LNCAP (cell line): ENCODE results near the gene NSUN2.

Source experiments
- CTCF ChIP-seq: fragments of 450-650 bp; IDR thresholded peaks from 2 replicates; pipeline ENCODE4 v1.5.1; 2017; ENCODE audit warnings: mild to moderate bottlenecking

NSUN2 gene

GRCh38 chr5:6656680-6657079, 23.8 kb upstream of the NSUN2 start:
- TF ChIP-seq CTCF: no peak

DNA sequence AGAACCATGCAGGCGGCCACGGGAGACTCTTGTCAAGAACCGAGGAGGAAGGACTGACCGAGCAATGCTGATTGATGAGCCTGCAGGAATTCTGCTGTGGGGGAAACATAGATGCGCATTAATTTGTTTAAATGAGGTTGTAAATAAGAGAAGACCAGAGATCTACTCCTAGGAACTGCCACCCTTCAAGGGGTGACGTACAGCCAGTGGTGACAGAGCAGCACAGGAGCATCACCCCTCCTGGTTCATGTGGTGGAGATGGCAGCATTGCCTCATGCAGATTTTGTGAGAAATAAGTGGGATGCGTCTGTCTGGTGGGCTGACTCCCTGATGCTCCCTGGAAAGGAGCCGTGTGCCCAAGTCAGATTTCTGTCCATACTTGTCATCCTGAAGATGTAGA, 22.6 kb upstream of the NSUN2 start:
- no peak for TF ChIP-seq CTCF

GRCh38 chr5:6652025-6652424, 19.2 kb upstream of the NSUN2 start:
- no peak for TF ChIP-seq CTCF

GRCh38 chr5:6649681-6650080, 16.8 kb upstream of the NSUN2 start:
- no peak for TF ChIP-seq CTCF

- no peak for TF ChIP-seq CTCF
Observed at GRCh38 chr5:6649186-6649585, 16.3 kb upstream of the NSUN2 start.

GRCh38 chr5:6644794-6645241, 12.0 kb upstream of the NSUN2 start:
- no peak for TF ChIP-seq CTCF

- no peak for TF ChIP-seq CTCF
Observed at GRCh38 chr5:6642655-6643054, 9.8 kb upstream of the NSUN2 start.

- TF ChIP-seq CTCF: no peak
Observed at GRCh38 chr5:6638236-6638635, 5.4 kb upstream of the NSUN2 start.
